ENCODE data around the gene BPIFB2.

The BPIFB2 gene

DNA sequence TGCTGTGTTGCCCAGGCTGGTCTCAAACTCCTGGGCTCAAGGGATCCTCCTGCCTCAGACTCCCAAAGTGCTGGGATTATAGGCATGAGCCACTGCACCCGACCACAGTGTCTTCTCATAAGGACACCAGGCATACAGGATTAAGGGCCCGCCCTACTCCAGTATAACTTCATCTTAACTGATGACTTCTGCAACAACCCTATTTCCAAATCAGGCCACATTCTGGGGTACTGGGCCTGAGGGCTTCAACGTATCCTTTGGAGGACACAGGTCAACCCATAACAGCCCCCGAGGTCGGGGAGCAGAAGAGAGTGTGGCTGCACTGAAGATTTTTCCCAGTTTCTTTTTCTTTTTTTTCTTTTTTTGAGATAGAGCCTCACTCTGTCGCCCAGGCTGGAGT lies 42.9 kb upstream of the BPIFB2 start:
- Histone ChIP-seq H3K4me2 (ENCODE audit: low read length, poor library complexity, severe bottlenecking) (no peak overlapping the region), H2AFZ (ENCODE audit: low read depth, low read length) (no peak overlapping the region), H3K4ac (ENCODE audit: low read depth in 1 of 2, low read length in 2 of 2) (no peak overlapping the region), H3K14ac (ENCODE audit: low read length in 2 of 2) (no peak overlapping the region), H3K36me3 (ENCODE audit: control insufficient read depth in 1 of 2, insufficient read depth in 2 of 2, low read depth in 1 of 2, low read length in 2 of 2) (no peaks in the 10 kb centered on the region), H3K4me3 (ENCODE audit: insufficient read depth in 1 of 2, low read depth in 1 of 2, low read length in 2 of 2) (no peak overlapping the region), H3K27ac (ENCODE audit: low read length, poor library complexity, severe bottlenecking) (no peak overlapping the region), H3K79me1 (replicated peaks; ENCODE audit: low read length, poor library complexity, severe bottlenecking) (no peaks in the 10 kb centered on the region), H3K4me1 (ENCODE audit: control insufficient read depth, insufficient read depth, low read depth, low read length) (no peaks in the 10 kb centered on the region), H4K91ac (ENCODE audit: low read length) (no peak overlapping the region), H4K8ac (ENCODE audit: low read length) (no peak overlapping the region), H2BK5ac (ENCODE audit: low read depth, low read length, poor library complexity, severe bottlenecking) (no peak overlapping the region), H3K9ac (ENCODE audit: low read length) (no peak overlapping the region), H3K23ac (ENCODE audit: low read length in 2 of 2) (no peak overlapping the region), H2BK120ac (ENCODE audit: low read depth, low read length) (no peak overlapping the region), H2AK5ac (ENCODE audit: low read length, severe bottlenecking) (no peak overlapping the region), H2BK12ac (ENCODE audit: low read length in 2 of 2) (no peak overlapping the region), H3K18ac (ENCODE audit: low read depth in 1 of 2, low read length in 2 of 2) (no peak overlapping the region), H3K27me3 (ENCODE audit: control insufficient read depth in 1 of 2, insufficient read depth in 1 of 2, low read length in 2 of 2) (peaks cover 3 to 55% of the 10 kb centered on the region in 2 experiments), H2BK15ac (ENCODE audit: low read depth, poor library complexity, severe bottlenecking) (no peak overlapping the region), H3K9me3 (ENCODE audit: control insufficient read depth, low read length) (no peaks in the 10 kb centered on the region)
- DNase-seq = no peak
- WGBS = 77% methylated on average over 6 of the region's 6 CpGs

DNA sequence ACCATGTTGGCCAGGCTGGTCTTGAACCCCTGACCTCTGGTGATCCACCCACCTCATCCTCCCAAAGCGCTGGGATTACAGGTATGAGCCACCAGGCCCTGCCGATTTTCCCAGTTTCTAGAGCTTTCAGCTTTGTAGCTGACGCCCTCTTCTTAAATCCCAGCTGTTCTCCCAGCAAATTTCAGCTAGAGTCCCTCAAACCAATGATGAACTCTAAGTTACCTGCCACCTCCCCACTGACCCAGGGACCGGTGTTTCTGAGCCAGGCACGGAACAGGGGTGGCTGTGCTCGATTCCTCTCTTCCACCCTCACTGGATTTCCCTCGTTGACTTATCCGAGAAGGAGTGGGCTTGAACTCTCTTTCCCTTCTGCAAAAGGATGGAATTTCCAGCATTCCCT lies 42.4 kb upstream of the BPIFB2 start:
- no peak overlapping the region for H2AK5ac ChIP-seq (ENCODE audit: low read length, severe bottlenecking)
- no peak overlapping the region for H3K9ac ChIP-seq (ENCODE audit: low read length)
- H4K8ac ChIP-seq (ENCODE audit: low read length) = no peak overlapping the region
- H2BK120ac ChIP-seq (ENCODE audit: low read depth, low read length) = no peak overlapping the region
- H3K36me3 ChIP-seq (ENCODE audit: control insufficient read depth in 1 of 2, insufficient read depth in 2 of 2, low read depth in 1 of 2, low read length in 2 of 2) = no peaks in the 10 kb centered on the region
- peaks cover 3 to 55% of the 10 kb centered on the region in 2 experiments for H3K27me3 ChIP-seq (ENCODE audit: control insufficient read depth in 1 of 2, insufficient read depth in 1 of 2, low read length in 2 of 2)
- no peak overlapping the region for H3K27ac ChIP-seq (ENCODE audit: low read length, poor library complexity, severe bottlenecking)
- H2AFZ ChIP-seq (ENCODE audit: low read depth, low read length) = no peak overlapping the region
- WGBS = 88% methylated on average over 8 of the region's 8 CpGs
- no peak overlapping the region for H4K91ac ChIP-seq (ENCODE audit: low read length)
- no peaks in the 10 kb centered on the region for H3K4me1 ChIP-seq (ENCODE audit: control insufficient read depth, insufficient read depth, low read depth, low read length)
- H2BK5ac ChIP-seq (ENCODE audit: low read depth, low read length, poor library complexity, severe bottlenecking) = no peak overlapping the region
- H3K79me1 ChIP-seq (replicated peaks; ENCODE audit: low read length, poor library complexity, severe bottlenecking) = no peaks in the 10 kb centered on the region
- H3K9me3 ChIP-seq (ENCODE audit: control insufficient read depth, low read length) = no peaks in the 10 kb centered on the region
- no peak overlapping the region for H3K4ac ChIP-seq (ENCODE audit: low read depth in 1 of 2, low read length in 2 of 2)
- H2BK15ac ChIP-seq (ENCODE audit: low read depth, poor library complexity, severe bottlenecking) = no peak overlapping the region
- H3K4me3 ChIP-seq (ENCODE audit: insufficient read depth in 1 of 2, low read depth in 1 of 2, low read length in 2 of 2) = no peak overlapping the region
- DNase-seq = no peak
- no peak overlapping the region for H3K23ac ChIP-seq (ENCODE audit: low read length in 2 of 2)
- no peak overlapping the region for H3K4me2 ChIP-seq (ENCODE audit: low read length, poor library complexity, severe bottlenecking)
- H3K18ac ChIP-seq (ENCODE audit: low read depth in 1 of 2, low read length in 2 of 2) = no peak overlapping the region
- no peak overlapping the region for H3K14ac ChIP-seq (ENCODE audit: low read length in 2 of 2)
- no peak overlapping the region for H2BK12ac ChIP-seq (ENCODE audit: low read length in 2 of 2)

DNA sequence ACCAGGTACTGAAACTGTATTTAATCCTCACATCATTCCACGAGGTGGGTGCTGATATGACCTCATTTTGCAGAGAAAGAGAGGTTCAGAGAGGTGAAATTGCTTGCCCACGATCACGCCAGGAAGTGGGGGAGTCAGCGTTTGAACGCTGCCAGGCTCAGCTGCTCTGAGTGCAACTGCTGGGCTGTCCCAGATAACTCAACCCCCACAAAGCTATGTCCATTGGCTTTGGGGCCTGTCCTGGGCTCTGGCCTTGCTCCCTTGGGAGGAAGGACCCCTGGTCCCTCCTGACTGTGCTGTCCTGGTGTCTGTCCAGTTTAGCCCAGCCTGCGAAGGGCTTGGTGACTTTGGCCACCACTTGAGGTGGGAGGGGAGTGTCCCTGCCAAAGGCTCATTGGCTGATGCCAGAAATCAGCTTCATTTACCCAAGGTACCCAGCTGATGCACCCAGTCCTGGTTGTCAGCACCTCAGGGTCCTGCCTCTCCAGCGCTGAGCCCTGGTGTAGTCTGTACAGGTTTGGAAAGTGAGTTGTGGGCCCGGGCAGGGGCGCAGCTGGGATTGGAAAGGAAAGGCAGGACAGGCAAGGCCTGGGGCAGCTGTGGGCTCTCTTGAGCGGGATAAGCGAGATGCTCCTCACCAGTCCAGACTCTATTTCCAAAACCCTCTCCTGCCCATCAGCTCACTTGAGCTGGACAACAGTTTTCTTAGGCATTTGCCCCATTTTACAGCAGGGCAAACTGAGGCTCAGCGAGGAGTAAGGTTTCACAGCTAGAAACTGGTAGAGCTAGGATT lies 41.7 kb upstream of the BPIFB2 start:
- WGBS = 75% methylated on average over 12 of the region's 12 CpGs
- Histone ChIP-seq H4K8ac (ENCODE audit: low read length) (no peak overlapping the region), H3K4ac (ENCODE audit: low read depth in 1 of 2, low read length in 2 of 2) (no peak overlapping the region), H4K91ac (ENCODE audit: low read length) (no peak overlapping the region), H3K9ac (ENCODE audit: low read length) (no peak overlapping the region), H3K4me3 (ENCODE audit: insufficient read depth in 1 of 2, low read depth in 1 of 2, low read length in 2 of 2) (no peak overlapping the region), H3K36me3 (ENCODE audit: control insufficient read depth in 1 of 2, insufficient read depth in 2 of 2, low read depth in 1 of 2, low read length in 2 of 2) (no peaks in the 10 kb centered on the region), H2AFZ (ENCODE audit: low read depth, low read length) (no peak overlapping the region), H3K4me1 (ENCODE audit: control insufficient read depth, insufficient read depth, low read depth, low read length) (no peaks in the 10 kb centered on the region), H3K18ac (ENCODE audit: low read depth in 1 of 2, low read length in 2 of 2) (no peak overlapping the region), H3K9me3 (ENCODE audit: control insufficient read depth, low read length) (no peaks in the 10 kb centered on the region), H3K14ac (ENCODE audit: low read length in 2 of 2) (no peak overlapping the region), H2BK120ac (ENCODE audit: low read depth, low read length) (no peak overlapping the region), H3K23ac (ENCODE audit: low read length in 2 of 2) (no peak overlapping the region), H2BK12ac (ENCODE audit: low read length in 2 of 2) (no peak overlapping the region), H3K27ac (ENCODE audit: low read length, poor library complexity, severe bottlenecking) (no peak overlapping the region), H2BK5ac (ENCODE audit: low read depth, low read length, poor library complexity, severe bottlenecking) (no peak overlapping the region), H3K27me3 (ENCODE audit: control insufficient read depth in 1 of 2, insufficient read depth in 1 of 2, low read length in 2 of 2) (peaks cover 3 to 53% of the 10 kb centered on the region in 2 experiments), H2AK5ac (ENCODE audit: low read length, severe bottlenecking) (no peak overlapping the region), H2BK15ac (ENCODE audit: low read depth, poor library complexity, severe bottlenecking) (no peak overlapping the region), H3K4me2 (ENCODE audit: low read length, poor library complexity, severe bottlenecking) (no peak overlapping the region), H3K79me1 (replicated peaks; ENCODE audit: low read length, poor library complexity, severe bottlenecking) (no peaks in the 10 kb centered on the region)
- no peak for DNase-seq

DNA sequence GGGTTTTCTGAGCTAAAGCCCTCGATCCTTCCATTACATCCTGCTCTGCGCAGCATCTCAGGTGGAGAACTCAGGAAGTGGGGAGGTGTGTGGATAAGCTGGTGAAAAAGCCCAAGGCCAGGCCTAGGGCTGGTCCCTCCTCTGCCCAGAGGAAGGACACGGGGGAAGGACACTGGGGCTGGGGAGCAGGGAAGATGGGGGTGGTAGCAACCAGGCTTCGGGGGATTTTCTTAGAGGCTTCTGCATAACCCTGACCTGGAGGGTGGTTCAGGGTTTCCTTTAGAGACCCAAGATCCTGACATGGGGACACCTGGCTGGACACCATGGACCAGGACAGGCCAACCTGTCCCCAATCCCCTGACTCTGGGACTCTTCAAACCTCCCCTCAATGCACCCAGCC lies 41.1 kb upstream of the BPIFB2 start:
- Histone ChIP-seq H3K36me3 (ENCODE audit: control insufficient read depth in 1 of 2, insufficient read depth in 2 of 2, low read depth in 1 of 2, low read length in 2 of 2) (no peaks in the 10 kb centered on the region), H2BK15ac (ENCODE audit: low read depth, poor library complexity, severe bottlenecking) (no peak overlapping the region), H3K4ac (ENCODE audit: low read depth in 1 of 2, low read length in 2 of 2) (no peak overlapping the region), H3K9ac (ENCODE audit: low read length) (no peak overlapping the region), H3K4me2 (ENCODE audit: low read length, poor library complexity, severe bottlenecking) (no peak overlapping the region), H3K27me3 (ENCODE audit: control insufficient read depth in 1 of 2, insufficient read depth in 1 of 2, low read length in 2 of 2) (peaks cover 3 to 53% of the 10 kb centered on the region in 2 experiments), H3K4me3 (ENCODE audit: insufficient read depth in 1 of 2, low read depth in 1 of 2, low read length in 2 of 2) (no peak overlapping the region), H3K14ac (ENCODE audit: low read length in 2 of 2) (no peak overlapping the region), H2AK5ac (ENCODE audit: low read length, severe bottlenecking) (no peak overlapping the region), H3K4me1 (ENCODE audit: control insufficient read depth, insufficient read depth, low read depth, low read length) (no peaks in the 10 kb centered on the region), H2BK120ac (ENCODE audit: low read depth, low read length) (no peak overlapping the region), H2BK12ac (ENCODE audit: low read length in 2 of 2) (no peak overlapping the region), H3K27ac (ENCODE audit: low read length, poor library complexity, severe bottlenecking) (no peak overlapping the region), H3K23ac (ENCODE audit: low read length in 2 of 2) (no peak overlapping the region), H2BK5ac (ENCODE audit: low read depth, low read length, poor library complexity, severe bottlenecking) (no peak overlapping the region), H3K79me1 (replicated peaks; ENCODE audit: low read length, poor library complexity, severe bottlenecking) (no peaks in the 10 kb centered on the region), H4K91ac (ENCODE audit: low read length) (no peak overlapping the region), H4K8ac (ENCODE audit: low read length) (no peak overlapping the region), H3K18ac (ENCODE audit: low read depth in 1 of 2, low read length in 2 of 2) (no peak overlapping the region), H3K9me3 (ENCODE audit: control insufficient read depth, low read length) (no peaks in the 10 kb centered on the region), H2AFZ (ENCODE audit: low read depth, low read length) (no peak overlapping the region)
- WGBS = 92% methylated on average over 4 of the region's 4 CpGs
- no peak for DNase-seq
